Measurements from ENCODE around the gene MRPS17. TPM values are rescaled to one million over a fixed set of nuclear protein-coding genes. Genes with fewer than 3 reads are reported as not detected.
A peak's percentile ranks its signal among the peaks of the same experiment; 100 is the strongest.

The MRPS17 gene
- 13.1 TPM for polyA plus RNA-seq (2013, experiment 1 of 2)
- polyA plus RNA-seq (2013, experiment 2 of 2), result 14.0 TPM

DNA sequence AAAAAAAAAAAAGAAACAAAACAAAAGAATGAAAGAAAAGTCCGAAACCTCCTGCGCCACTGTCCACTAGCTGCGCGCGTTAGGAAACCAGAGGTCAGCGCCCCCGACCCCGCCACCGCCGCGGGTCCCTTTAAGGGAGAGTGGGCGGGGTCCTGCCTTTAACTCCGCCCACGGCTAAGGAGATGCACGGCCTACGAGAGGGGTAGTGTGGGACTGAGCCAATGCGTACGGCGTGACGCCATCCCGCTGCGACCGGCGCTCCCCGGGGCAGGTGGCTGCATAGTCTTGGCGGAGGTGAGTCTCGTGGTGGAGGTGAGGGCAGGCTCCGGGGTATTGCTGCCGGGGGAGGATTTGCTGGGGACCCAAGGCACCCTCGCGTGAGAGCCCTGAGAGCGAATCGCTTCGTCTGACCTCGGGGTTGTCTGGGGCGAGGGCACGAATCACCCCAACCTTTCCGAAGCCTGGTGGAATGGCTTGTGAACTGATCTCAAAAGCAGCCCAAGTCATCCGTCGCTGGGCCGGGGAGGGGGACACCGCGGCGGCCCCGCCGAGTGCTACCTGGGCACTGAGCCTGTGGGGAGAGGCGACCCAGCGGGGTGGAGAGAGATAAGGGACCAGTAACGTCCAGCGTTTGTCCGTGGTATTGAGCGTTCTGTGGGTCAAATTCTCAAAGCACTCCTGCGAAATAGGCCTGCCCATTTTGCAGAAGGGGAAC is at the start of gene MRPS17:
Gene MRPS17, plus strand, starts transcription at position 241 of the 715 bp plus-strand sequence. CDS start 1,319 bp downstream, outside the sequence.
- Histone ChIP-seq H2BK15ac (ENCODE audit: low read length) (no peak within 1 kb of the TSS), H4K91ac (ENCODE audit: low read depth, low read length, poor library complexity) (no peak within 1 kb of the TSS), H2AK5ac (ENCODE audit: low read depth, low read length) (peak within 1 kb of the TSS; percentile 70), H3K4ac (ENCODE audit: low read length) (peak within 1 kb of the TSS; percentile 84), H3K9ac (ENCODE audit: low read depth, low read length, poor library complexity) (peak within 1 kb of the TSS; percentile 98), H3K18ac (ENCODE audit: low read length) (peak within 1 kb of the TSS; percentile 95), H4K8ac (ENCODE audit: low read depth, low read length) (peak within 1 kb of the TSS; percentile 82), H3K9me3 (replicated peaks in 1 of 2; ENCODE audit: control insufficient read depth in 2 of 2, insufficient read depth in 1 of 2, low read depth in 1 of 2, low read length in 2 of 2) (no peaks in the 10 kb centered on the region), H3K4me1 (ENCODE audit: control insufficient read depth in 2 of 2, insufficient read depth in 1 of 2, low read depth in 1 of 2, low read length in 2 of 2) (no peaks in the 10 kb centered on the region), H2BK12ac (ENCODE audit: low read length) (no peak within 1 kb of the TSS), H3K23ac (ENCODE audit: low read depth, low read length, poor library complexity) (peak within 1 kb of the TSS; percentile 75), H3K27ac (replicated peaks; ENCODE audit: low read length) (no peak within 1 kb of the TSS), H3K14ac (ENCODE audit: low read length) (peak within 1 kb of the TSS; percentile 71), H3K4me3 (ENCODE audit: low read length in 2 of 2) (peak within 1 kb of the TSS; percentile 91 to 96), H3K4me2 (ENCODE audit: insufficient read depth, low read length, poor library complexity, severe bottlenecking) (peak within 1 kb of the TSS; percentile 94), H3K79me1 (ENCODE audit: low read depth, low read length) (peaks cover 10% of the 10 kb centered on the region), H3K36me3 (replicated peaks in 1 of 2; ENCODE audit: control insufficient read depth in 2 of 2, insufficient read depth in 2 of 2, low read length in 2 of 2) (peaks cover 8 to 33% of the 10 kb centered on the region in 2 donors), H2AFZ (ENCODE audit: low read length) (peak within 1 kb of the TSS; percentile 96), H2BK5ac (ENCODE audit: low read length) (no peak within 1 kb of the TSS), H2BK120ac (ENCODE audit: low read depth, low read length) (no peak within 1 kb of the TSS), H3K27me3 (ENCODE audit: control insufficient read depth in 3 of 3, insufficient read depth in 3 of 3, low read depth in 1 of 3, low read length in 3 of 3) (no peaks in the 10 kb centered on the region)
- DNase-seq (ENCODE audit: low spot score), result peak; percentile 74
- no CpG with 5 or more reads among the region's 53 CpGs for WGBS, 2 donors (ENCODE audit: extremely low coverage in 2 of 2, insufficient read length in 2 of 2, insufficient replicate concordance in 1 of 2)

DNA sequence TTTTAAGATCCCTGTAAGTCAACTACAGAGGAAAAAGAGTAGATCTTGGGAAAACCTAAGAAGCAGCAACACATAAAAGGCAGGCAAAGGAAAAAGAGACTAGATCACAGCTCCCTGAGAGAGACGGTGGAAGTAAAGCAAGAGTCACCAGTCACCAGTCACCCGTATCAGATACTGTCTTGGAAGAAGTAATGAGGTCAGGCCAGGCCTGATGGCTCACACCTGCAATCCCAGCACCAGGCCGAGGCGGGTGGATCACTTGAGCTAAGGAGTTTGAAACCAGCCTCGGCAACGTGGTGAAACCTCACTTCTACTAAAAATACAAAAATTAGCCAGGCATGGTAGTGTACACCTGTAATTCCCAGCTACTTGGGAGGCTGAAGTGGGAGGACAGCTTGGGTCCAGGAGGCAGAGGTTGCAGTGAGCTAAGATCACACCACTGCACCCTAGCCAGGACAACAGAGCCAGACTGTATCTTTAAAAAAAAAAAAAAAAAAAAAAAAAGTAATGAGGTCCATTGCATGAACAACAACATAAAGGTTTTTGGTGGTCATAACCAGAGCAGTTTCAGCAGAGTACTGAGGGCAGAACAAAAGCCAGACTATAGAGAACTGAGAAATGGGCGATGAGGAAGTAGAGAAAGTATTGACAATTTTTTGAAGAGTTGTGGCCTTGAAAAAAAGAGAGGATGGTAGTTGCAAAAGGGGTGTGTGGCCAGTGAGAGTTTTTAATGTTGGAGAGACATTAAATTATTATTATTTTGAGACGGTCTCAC is 47.5 kb upstream of the MRPS17 start:
- H2BK5ac ChIP-seq (ENCODE audit: low read length), result no peak overlapping the region
- H3K27ac ChIP-seq (replicated peaks; ENCODE audit: low read length), result no peak overlapping the region
- no peak overlapping the region for H4K91ac ChIP-seq (ENCODE audit: low read depth, low read length, poor library complexity)
- H3K14ac ChIP-seq (ENCODE audit: low read length), result no peak overlapping the region
- no peaks in the 10 kb centered on the region for H3K79me1 ChIP-seq (ENCODE audit: low read depth, low read length)
- no peak overlapping the region for H3K4me3 ChIP-seq (ENCODE audit: low read length in 2 of 2)
- no peak overlapping the region for H2AFZ ChIP-seq (ENCODE audit: low read length)
- peaks cover 0 to 12% of the 10 kb centered on the region in 2 donors for H3K9me3 ChIP-seq (replicated peaks in 1 of 2; ENCODE audit: control insufficient read depth in 2 of 2, insufficient read depth in 1 of 2, low read depth in 1 of 2, low read length in 2 of 2)
- no peak overlapping the region for H2BK12ac ChIP-seq (ENCODE audit: low read length)
- H3K4me2 ChIP-seq (ENCODE audit: insufficient read depth, low read length, poor library complexity, severe bottlenecking), result no peak overlapping the region
- no peak overlapping the region for H4K8ac ChIP-seq (ENCODE audit: low read depth, low read length)
- H2AK5ac ChIP-seq (ENCODE audit: low read depth, low read length), result no peak overlapping the region
- no peak overlapping the region for H3K4ac ChIP-seq (ENCODE audit: low read length)
- H3K18ac ChIP-seq (ENCODE audit: low read length), result no peak overlapping the region
- no peak overlapping the region for H3K9ac ChIP-seq (ENCODE audit: low read depth, low read length, poor library complexity)
- H3K36me3 ChIP-seq (replicated peaks in 1 of 2; ENCODE audit: control insufficient read depth in 2 of 2, insufficient read depth in 2 of 2, low read length in 2 of 2), result peaks cover 1 to 25% of the 10 kb centered on the region in 2 donors
- WGBS, 2 donors (ENCODE audit: extremely low coverage in 2 of 2, insufficient read length in 2 of 2, insufficient replicate concordance in 1 of 2), result no CpG with 5 or more reads among the region's 8 CpGs
- H3K27me3 ChIP-seq (ENCODE audit: control insufficient read depth in 3 of 3, insufficient read depth in 3 of 3, low read depth in 1 of 3, low read length in 3 of 3), result no peaks in the 10 kb centered on the region
- no peak overlapping the region for H2BK15ac ChIP-seq (ENCODE audit: low read length)
- no peaks in the 10 kb centered on the region for H3K4me1 ChIP-seq (ENCODE audit: control insufficient read depth in 2 of 2, insufficient read depth in 1 of 2, low read depth in 1 of 2, low read length in 2 of 2)
- no peak overlapping the region for H3K23ac ChIP-seq (ENCODE audit: low read depth, low read length, poor library complexity)
- H2BK120ac ChIP-seq (ENCODE audit: low read depth, low read length), result no peak overlapping the region
- no peak for DNase-seq (ENCODE audit: low spot score)

DNA sequence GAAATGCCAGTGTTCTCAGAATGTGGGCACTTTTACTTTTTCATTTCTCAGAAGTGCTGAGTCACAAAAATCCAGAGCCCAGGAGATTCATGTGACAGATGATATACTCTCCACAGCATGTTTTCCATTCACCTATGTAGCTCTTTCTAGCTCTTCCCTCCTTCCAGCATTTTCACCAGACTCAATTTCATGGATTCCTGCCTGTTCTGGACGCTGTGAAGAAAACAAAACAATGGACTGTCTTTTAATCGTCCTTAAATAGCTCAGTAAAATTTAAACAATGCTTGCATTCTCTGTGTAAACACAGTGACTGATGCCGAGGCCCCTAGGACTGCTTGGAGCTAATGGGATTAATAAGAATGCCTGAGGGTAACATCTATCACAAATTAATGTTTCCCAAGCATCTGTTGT is 38.9 kb upstream of the MRPS17 start:
- no peak overlapping the region for H2AK5ac ChIP-seq (ENCODE audit: low read depth, low read length)
- H3K9me3 ChIP-seq (replicated peaks in 1 of 2; ENCODE audit: control insufficient read depth in 2 of 2, insufficient read depth in 1 of 2, low read depth in 1 of 2, low read length in 2 of 2), result no peaks in the 10 kb centered on the region
- no peaks in the 10 kb centered on the region for H3K4me1 ChIP-seq (ENCODE audit: control insufficient read depth in 2 of 2, insufficient read depth in 1 of 2, low read depth in 1 of 2, low read length in 2 of 2)
- no peak overlapping the region for H2BK5ac ChIP-seq (ENCODE audit: low read length)
- no peak overlapping the region for H3K4me3 ChIP-seq (ENCODE audit: low read length in 2 of 2)
- no peaks in the 10 kb centered on the region for H3K27me3 ChIP-seq (ENCODE audit: control insufficient read depth in 3 of 3, insufficient read depth in 3 of 3, low read depth in 1 of 3, low read length in 3 of 3)
- no peak overlapping the region for H3K4me2 ChIP-seq (ENCODE audit: insufficient read depth, low read length, poor library complexity, severe bottlenecking)
- H3K9ac ChIP-seq (ENCODE audit: low read depth, low read length, poor library complexity), result no peak overlapping the region
- no peak overlapping the region for H4K8ac ChIP-seq (ENCODE audit: low read depth, low read length)
- H2AFZ ChIP-seq (ENCODE audit: low read length), result no peak overlapping the region
- H3K18ac ChIP-seq (ENCODE audit: low read length), result no peak overlapping the region
- no peak overlapping the region for H3K4ac ChIP-seq (ENCODE audit: low read length)
- H4K91ac ChIP-seq (ENCODE audit: low read depth, low read length, poor library complexity), result no peak overlapping the region
- no peak overlapping the region for H2BK120ac ChIP-seq (ENCODE audit: low read depth, low read length)
- no peak overlapping the region for H3K14ac ChIP-seq (ENCODE audit: low read length)
- H2BK15ac ChIP-seq (ENCODE audit: low read length), result no peak overlapping the region
- H3K79me1 ChIP-seq (ENCODE audit: low read depth, low read length), result no peaks in the 10 kb centered on the region
- peaks cover 3 to 40% of the 10 kb centered on the region in 2 donors for H3K36me3 ChIP-seq (replicated peaks in 1 of 2; ENCODE audit: control insufficient read depth in 2 of 2, insufficient read depth in 2 of 2, low read length in 2 of 2)
- H2BK12ac ChIP-seq (ENCODE audit: low read length), result no peak overlapping the region
- no peak overlapping the region for H3K23ac ChIP-seq (ENCODE audit: low read depth, low read length, poor library complexity)
- H3K27ac ChIP-seq (replicated peaks; ENCODE audit: low read length), result no peak overlapping the region
- no CpG with 5 or more reads among the region's 3 CpGs for WGBS, 2 donors (ENCODE audit: extremely low coverage in 2 of 2, insufficient read length in 2 of 2, insufficient replicate concordance in 1 of 2)
- DNase-seq (ENCODE audit: low spot score), result no peak

DNA sequence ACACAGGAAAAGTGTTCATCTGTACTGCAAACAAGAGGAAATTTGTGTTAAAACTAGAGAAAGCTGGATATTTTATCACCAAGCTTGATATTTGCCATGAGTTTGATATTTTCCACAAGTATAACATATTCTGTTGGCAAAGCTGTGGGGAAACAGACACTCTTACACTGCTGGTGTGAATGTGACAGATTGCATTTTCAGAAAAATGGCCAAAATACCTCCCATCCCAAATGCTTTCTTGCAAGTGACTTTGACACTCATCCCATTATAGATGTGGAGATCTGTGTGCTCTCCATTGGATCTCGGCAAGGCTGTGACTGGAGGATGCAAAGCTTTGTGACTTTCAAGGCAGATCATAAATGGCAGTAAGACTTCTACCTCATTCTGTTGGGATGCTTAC is 33.9 kb upstream of the MRPS17 start:
- H3K4me3 ChIP-seq (ENCODE audit: low read length in 2 of 2), result no peak overlapping the region
- H3K4ac ChIP-seq (ENCODE audit: low read length), result no peak overlapping the region
- no peak overlapping the region for H3K14ac ChIP-seq (ENCODE audit: low read length)
- H3K4me1 ChIP-seq (ENCODE audit: control insufficient read depth in 2 of 2, insufficient read depth in 1 of 2, low read depth in 1 of 2, low read length in 2 of 2), result no peaks in the 10 kb centered on the region
- H4K91ac ChIP-seq (ENCODE audit: low read depth, low read length, poor library complexity), result no peak overlapping the region
- no peak overlapping the region for H2AFZ ChIP-seq (ENCODE audit: low read length)
- H2BK15ac ChIP-seq (ENCODE audit: low read length), result no peak overlapping the region
- no peak overlapping the region for H3K18ac ChIP-seq (ENCODE audit: low read length)
- no peak for DNase-seq (ENCODE audit: low spot score)
- no peaks in the 10 kb centered on the region for H3K79me1 ChIP-seq (ENCODE audit: low read depth, low read length)
- H2AK5ac ChIP-seq (ENCODE audit: low read depth, low read length), result no peak overlapping the region
- no peak overlapping the region for H2BK12ac ChIP-seq (ENCODE audit: low read length)
- no CpG with 5 or more reads among the region's 1 CpG for WGBS, 2 donors (ENCODE audit: extremely low coverage in 2 of 2, insufficient read length in 2 of 2, insufficient replicate concordance in 1 of 2)
- H3K27me3 ChIP-seq (ENCODE audit: control insufficient read depth in 3 of 3, insufficient read depth in 3 of 3, low read depth in 1 of 3, low read length in 3 of 3), result no peaks in the 10 kb centered on the region
- H2BK120ac ChIP-seq (ENCODE audit: low read depth, low read length), result no peak overlapping the region
- H3K4me2 ChIP-seq (ENCODE audit: insufficient read depth, low read length, poor library complexity, severe bottlenecking), result no peak overlapping the region
- H3K9me3 ChIP-seq (replicated peaks in 1 of 2; ENCODE audit: control insufficient read depth in 2 of 2, insufficient read depth in 1 of 2, low read depth in 1 of 2, low read length in 2 of 2), result peaks cover 0 to 7% of the 10 kb centered on the region in 2 donors
- no peak overlapping the region for H3K9ac ChIP-seq (ENCODE audit: low read depth, low read length, poor library complexity)
- H3K23ac ChIP-seq (ENCODE audit: low read depth, low read length, poor library complexity), result no peak overlapping the region
- no peak overlapping the region for H4K8ac ChIP-seq (ENCODE audit: low read depth, low read length)
- H3K36me3 ChIP-seq (replicated peaks in 1 of 2; ENCODE audit: control insufficient read depth in 2 of 2, insufficient read depth in 2 of 2, low read length in 2 of 2), result peaks cover 3 to 47% of the 10 kb centered on the region in 2 donors
- H3K27ac ChIP-seq (replicated peaks; ENCODE audit: low read length), result no peak overlapping the region
- H2BK5ac ChIP-seq (ENCODE audit: low read length), result no peak overlapping the region
